OCI-LY3 (cell line): Measurements from ENCODE around the gene LSM3.

Experiments used
- H2AFZ ChIP-seq: fragments of 200-600, 300-600 bp; shearing (Covaris generic); 2 replicates; pipeline ENCODE4 v1.6.0; 2014; ENCODE audit warnings: antibody characterized with exemption, low read depth, low read length
- H3K27ac ChIP-seq: fragments of 200-600, 300-600 bp; sonication (generic); 2 replicates; pipeline ENCODE4 v1.5.1; 2014; ENCODE audit warnings: mild to moderate bottlenecking, low read length, moderate library complexity, mixed read lengths
- H3K27me3 ChIP-seq: fragments of 200-600, 300-600 bp; sonication (generic); 2 replicates; pipeline ENCODE4 v1.6.1; 2014; ENCODE audit warnings: low read depth, low read length, mixed read lengths
- H3K36me3 ChIP-seq: fragments of 200-600, 300-600 bp; sonication (generic); replicated peaks from 2 replicates; pipeline ENCODE3; 2014; ENCODE audit warnings: low read depth, low read length, mixed read lengths
- H3K4me1 ChIP-seq: fragments of 300-600, 200-600 bp; sonication (generic); 2 replicates; pipeline ENCODE4 v1.6.1; 2014; ENCODE audit warnings: low read length, mixed read lengths
- H3K4me2 ChIP-seq: fragments of 200-600, 300-600 bp; sonication (generic); 2 replicates; pipeline ENCODE4 v1.6.1; 2014; ENCODE audit warnings: low read length, mixed read lengths
- H3K4me3 ChIP-seq: fragments of 300-600, 200-600 bp; sonication (generic); 2 replicates; pipeline ENCODE4 v1.5.1; 2014; ENCODE audit warnings: antibody characterized with exemption, mild to moderate bottlenecking, low read length, moderate library complexity
- H3K79me2 ChIP-seq: fragments of 300-600, 200-600 bp; shearing (Covaris generic); 2 replicates; pipeline ENCODE4 v1.6.1; 2014; ENCODE audit warnings: mild to moderate bottlenecking, low read length, mixed read lengths
- H3K9ac ChIP-seq: fragments of 300-600, 200-600 bp; shearing (Covaris generic); 2 replicates; pipeline ENCODE4 v1.6.0; 2014; ENCODE audit warnings: mild to moderate bottlenecking, low read length, moderate library complexity
- H3K9me3 ChIP-seq: fragments of 200-600, 300-600 bp; shearing (Covaris generic); 2 replicates; pipeline ENCODE4 v1.6.1; 2014; ENCODE audit warnings: low read length, mixed read lengths; ENCODE audit not compliant: insufficient read depth
- H4K20me1 ChIP-seq: fragments of 200-600, 300-600 bp; sonication (generic); 2 replicates; pipeline ENCODE4 v1.6.1; 2016; ENCODE audit warnings: low read length, mixed read lengths; ENCODE audit not compliant: insufficient read depth
- CTCF ChIP-seq: fragments of 200-600, 300-600 bp; sonication (generic); IDR thresholded peaks from 2 replicates; pipeline ENCODE4 v1.5.1; 2014; ENCODE audit warnings: antibody characterized with exemption, low read length, low read depth
- EZH2phosphoT487 ChIP-seq: fragments of 200-600 bp; shearing (Covaris generic); IDR thresholded peaks from 2 replicates; pipeline ENCODE4 v1.6.1; 2018; ENCODE audit warnings: antibody characterized with exemption, mixed run types, low read depth

The LSM3 gene

DNA sequence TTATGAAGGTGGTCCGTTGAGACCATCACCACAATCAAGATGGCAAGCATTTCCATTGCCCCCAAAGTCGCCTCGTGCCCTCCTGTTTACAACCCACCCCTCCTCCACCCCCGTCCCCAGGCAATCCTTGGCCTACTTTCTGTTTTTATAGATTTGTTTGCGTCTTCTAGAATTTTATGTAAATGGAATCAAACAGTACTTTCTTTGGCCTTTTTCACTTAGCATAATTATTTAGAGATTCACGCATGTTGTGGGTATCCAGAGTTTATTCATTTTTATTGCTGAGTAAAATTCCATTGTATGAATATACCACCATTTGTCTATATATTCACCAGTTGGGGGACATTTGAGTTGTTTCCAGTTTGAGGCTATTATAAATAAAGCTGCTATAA is 66.6 kb downstream of the LSM3 start:
- H3K4me1 ChIP-seq, result no peaks in the 10 kb centered on the region
- no peak for TF ChIP-seq EZH2phosphoT487
- no peak for TF ChIP-seq CTCF

GRCh38 chr3:14245822-14246221 is 67.2 kb downstream of the LSM3 start:
- H3K4me2 ChIP-seq, result no peak overlapping the region
- no peaks in the 10 kb centered on the region for H3K36me3 ChIP-seq
- H2AFZ ChIP-seq, result no peak overlapping the region
- no peak overlapping the region for H3K9ac ChIP-seq
- 0 out of 2 replicates have a peak, but pooled peaks cover 3% of the 10 kb centered on the region for H3K27me3 ChIP-seq
- no peaks in the 10 kb centered on the region for H3K4me1 ChIP-seq
- H3K79me2 ChIP-seq, result no peaks in the 10 kb centered on the region
- H3K4me3 ChIP-seq, result no peak overlapping the region
- no peaks in the 10 kb centered on the region for H3K9me3 ChIP-seq
- no peaks in the 10 kb centered on the region for H4K20me1 ChIP-seq
- no peak for TF ChIP-seq EZH2phosphoT487
- TF ChIP-seq CTCF, result no peak
- no peak overlapping the region for H3K27ac ChIP-seq

More for the DNA sequence above, 66.6 kb downstream of the LSM3 start:
- Histone ChIP-seq H3K27ac (no peak overlapping the region), H3K4me2 (no peak overlapping the region), H2AFZ (no peak overlapping the region), H3K36me3 (no peaks in the 10 kb centered on the region), H3K79me2 (no peaks in the 10 kb centered on the region), H3K27me3 (0 out of 2 replicates have a peak, but pooled peaks cover 3% of the 10 kb centered on the region), H3K4me3 (no peak overlapping the region), H4K20me1 (no peaks in the 10 kb centered on the region), H3K9ac (no peak overlapping the region), H3K9me3 (no peaks in the 10 kb centered on the region)

GRCh38 chr3:14246414-14246813 is 67.8 kb downstream of the LSM3 start:
- Histone ChIP-seq H3K79me2 (no peaks in the 10 kb centered on the region), H3K4me2 (no peak overlapping the region), H3K9me3 (no peaks in the 10 kb centered on the region), H4K20me1 (no peaks in the 10 kb centered on the region), H3K4me1 (no peaks in the 10 kb centered on the region), H2AFZ (no peak overlapping the region), H3K4me3 (no peak overlapping the region), H3K9ac (no peak overlapping the region), H3K27me3 (0 out of 2 replicates have a peak, but pooled peaks cover 3% of the 10 kb centered on the region), H3K27ac (no peak overlapping the region), H3K36me3 (no peaks in the 10 kb centered on the region)
- no peak for TF ChIP-seq EZH2phosphoT487
- TF ChIP-seq CTCF, result no peak

DNA sequence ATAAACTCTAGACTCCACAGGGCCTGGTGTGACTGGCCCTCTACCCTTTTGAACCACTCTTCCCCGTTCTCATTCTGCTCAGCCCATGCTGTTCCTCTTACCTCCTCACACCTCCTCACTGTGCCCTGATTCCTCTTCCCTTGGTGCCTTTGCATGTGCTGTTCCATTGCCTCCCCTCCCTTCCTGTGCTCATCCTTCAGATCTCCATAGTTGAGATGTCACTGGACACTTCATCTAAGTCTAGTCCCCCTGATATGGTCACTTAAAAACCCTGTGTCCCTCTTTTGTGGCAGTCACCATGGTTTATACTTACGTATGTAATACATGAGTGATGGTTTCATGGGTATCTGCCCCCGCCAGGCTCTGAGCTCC is 69.8 kb downstream of the LSM3 start:
- H3K4me1 ChIP-seq, result no peaks in the 10 kb centered on the region
- no peak overlapping the region for H3K27ac ChIP-seq
- TF ChIP-seq EZH2phosphoT487, result no peak
- no peak for TF ChIP-seq CTCF
- H3K9ac ChIP-seq, result no peak overlapping the region
- H2AFZ ChIP-seq, result no peak overlapping the region
- no peaks in the 10 kb centered on the region for H4K20me1 ChIP-seq
- no peaks in the 10 kb centered on the region for H3K27me3 ChIP-seq
- H3K36me3 ChIP-seq, result no peaks in the 10 kb centered on the region
- no peaks in the 10 kb centered on the region for H3K79me2 ChIP-seq
- H3K4me2 ChIP-seq, result no peak overlapping the region
- no peaks in the 10 kb centered on the region for H3K9me3 ChIP-seq
- H3K4me3 ChIP-seq, result no peak overlapping the region
